Endometrial microvascular endothelial cells (primary cell): Measurements from ENCODE around the gene ATP8A1. TPM values are rescaled to one million over a fixed set of nuclear protein-coding genes. Genes with fewer than 3 reads are reported as not detected.
"Not testable (repeated sequence)": the region's sequence is repeated elsewhere in the genome, so short reads cannot be mapped to it uniquely, and the experiment has no call there.

Experiments used
- in situ Hi-C: cut with HindIII; loops from 2 replicates; pipeline ENCODE4 v1.10.0; 2017; ENCODE audit warnings: low sequenced_read_pairs, low pct_unique_long_range_greater_than_20kb; ENCODE audit errors: inconsistent ontology term
- total RNA-seq: library from RNA; depleted of rRNA; stranded (reverse); fragments of >200 nt; gene quantifications from one replicate; pipeline ENCODE4 v1.2.3, GENCODE V29; 2015; ENCODE audit errors: inconsistent ontology term

ATP8A1 gene
- total RNA-seq, 1 donor from 2014 or later: 0.37 TPM

- in situ Hi-C loops: no loop called here
These were observed 3.0 kb downstream of the ATP8A1 start for GRCh38 chr4:42653626-42654560.

- in situ Hi-C loops: not testable (repeated sequence)
These were observed 4.2 kb downstream of the ATP8A1 start for GRCh38 chr4:42652529-42653231.

DNA sequence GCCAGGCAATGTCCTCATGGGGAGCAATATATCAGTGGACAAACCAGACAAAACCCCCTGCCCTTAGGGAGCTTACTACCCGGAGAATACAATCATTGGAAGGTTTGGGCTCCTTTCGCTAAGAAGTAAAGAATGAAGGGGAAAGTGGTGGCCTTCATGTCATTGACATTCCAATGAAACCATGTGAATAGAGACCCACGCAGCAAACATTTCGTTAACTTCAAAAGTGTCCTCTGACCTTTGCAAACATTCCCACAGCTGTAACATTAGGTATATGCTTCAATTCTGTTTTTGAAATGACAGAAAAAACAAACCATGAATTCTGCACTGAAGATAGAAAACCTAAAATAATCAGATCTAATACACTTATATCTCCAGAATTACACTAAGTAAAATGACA, 7.0 kb downstream of the ATP8A1 start:
- in situ Hi-C loops: no loop called here

- in situ Hi-C loops: no loop called here
These were observed 9.8 kb downstream of the ATP8A1 start for GRCh38 chr4:42646999-42647541.

DNA sequence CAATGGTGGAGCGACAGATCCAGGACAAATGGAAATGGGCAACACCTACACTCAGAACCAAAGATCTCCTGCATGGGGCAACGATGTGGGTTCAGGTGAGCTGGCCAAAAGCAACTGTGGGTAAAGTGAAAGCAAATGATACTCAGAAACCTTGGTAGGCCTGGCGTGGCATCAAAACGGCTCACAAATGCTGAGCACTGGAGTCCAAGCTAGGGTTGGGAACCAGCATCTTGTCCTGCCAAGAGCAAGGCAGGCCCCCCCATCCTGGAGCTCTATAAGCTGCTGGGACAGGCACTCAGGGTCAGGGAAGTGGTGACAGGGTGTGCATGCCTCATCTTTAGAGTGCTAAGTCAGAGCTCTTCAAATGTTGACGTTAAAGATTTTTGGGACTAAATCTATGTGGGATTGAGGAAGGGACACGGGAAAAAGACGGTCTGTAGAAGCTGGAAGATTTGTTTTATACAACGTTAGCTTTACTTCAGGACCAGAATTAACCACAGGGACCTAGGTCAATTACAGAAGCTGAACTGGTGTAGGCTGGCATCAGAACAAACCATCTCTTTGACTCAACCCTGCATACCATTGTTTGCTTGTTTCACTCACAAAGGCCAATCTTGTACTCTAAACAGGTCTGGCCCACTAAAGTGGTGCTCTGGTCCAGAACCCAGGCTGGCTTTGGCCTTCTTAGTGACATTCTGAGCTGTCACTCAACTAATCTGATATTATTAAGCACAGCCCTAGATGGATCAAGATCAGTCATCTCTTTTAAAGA, 10.7 kb downstream of the ATP8A1 start:
- in situ Hi-C loops: no loop called here

GRCh38 chr4:42644897-42645296, 12.0 kb downstream of the ATP8A1 start:
- in situ Hi-C loops: no loop called here

DNA sequence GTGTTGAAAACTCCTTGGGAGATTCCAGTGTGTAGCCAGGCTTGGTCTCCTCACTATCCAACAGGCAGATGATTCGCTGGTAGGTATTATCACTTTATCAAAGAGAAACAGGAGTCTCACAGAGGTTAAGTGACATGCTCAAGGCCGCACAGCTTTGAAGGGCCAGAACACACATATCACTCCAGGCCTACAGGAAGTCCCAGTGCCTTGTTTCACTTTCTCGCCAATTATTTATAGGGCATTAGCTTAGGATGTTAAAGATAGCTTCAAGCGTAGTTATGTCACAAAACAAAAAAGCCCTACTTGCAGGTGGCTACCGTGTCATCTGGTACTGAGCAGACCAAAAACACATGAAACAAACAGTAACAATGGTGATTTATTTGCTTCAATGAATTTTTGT, 13.2 kb downstream of the ATP8A1 start:
- in situ Hi-C loops: no loop called here

DNA sequence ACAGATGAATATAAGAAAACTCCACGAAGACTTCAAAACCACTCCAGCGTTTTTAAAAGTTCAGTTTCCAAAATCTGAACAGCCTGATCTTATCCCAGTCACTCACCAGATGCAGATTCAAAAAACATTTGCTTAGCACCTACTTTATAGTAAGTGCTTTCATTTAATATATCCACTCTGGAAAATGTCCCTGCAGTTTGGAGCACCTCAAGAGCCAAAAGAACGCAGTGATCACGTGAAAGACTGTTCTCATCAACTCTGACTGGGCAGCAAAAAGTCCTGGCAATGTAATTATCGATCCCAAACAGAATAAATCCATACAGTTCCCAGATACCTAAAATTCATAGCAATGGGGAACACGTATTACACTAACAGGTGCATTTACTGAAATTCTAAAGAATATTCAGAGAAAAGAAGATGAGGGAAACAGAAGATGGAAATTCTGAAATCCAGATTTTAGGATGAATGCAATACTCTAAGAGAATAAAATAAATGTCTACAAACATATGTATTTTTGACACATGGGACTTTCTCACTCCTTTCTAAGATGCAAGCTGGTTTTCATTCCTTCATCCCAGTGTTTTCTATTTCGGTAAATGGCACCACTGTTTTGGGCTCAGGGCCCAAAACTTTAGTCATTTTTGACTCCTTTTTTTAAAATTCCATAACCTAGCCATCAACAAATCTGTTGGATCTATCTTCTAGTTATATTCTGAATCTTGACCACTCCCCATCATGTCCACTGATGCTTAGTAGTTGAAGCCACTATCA, 13.9 kb downstream of the ATP8A1 start:
- in situ Hi-C loops: no loop called here

GRCh38 chr4:42642101-42642797, 14.7 kb downstream of the ATP8A1 start:
- in situ Hi-C loops: no loop called here

DNA sequence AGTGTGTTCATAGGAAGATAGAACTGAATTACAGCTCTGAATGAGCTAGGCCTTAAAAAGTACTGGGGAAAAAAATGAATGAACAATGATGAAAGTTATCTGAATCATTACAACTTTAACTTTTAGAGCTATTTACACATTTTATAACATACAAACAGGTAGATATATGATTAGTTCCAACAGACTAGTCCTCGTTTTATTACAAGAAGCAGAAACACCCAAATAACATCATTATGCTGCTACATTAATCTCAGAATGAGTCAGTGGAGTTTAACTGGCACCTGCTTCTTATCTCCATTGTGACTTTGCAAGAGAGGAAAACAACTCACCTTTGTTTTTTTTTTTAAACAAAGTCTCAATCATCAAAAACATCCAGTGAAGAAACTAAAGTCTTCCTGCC, 15.2 kb downstream of the ATP8A1 start:
- in situ Hi-C loops: no loop called here

GRCh38 chr4:42641161-42641560, 15.7 kb downstream of the ATP8A1 start:
- in situ Hi-C loops: no loop called here

DNA sequence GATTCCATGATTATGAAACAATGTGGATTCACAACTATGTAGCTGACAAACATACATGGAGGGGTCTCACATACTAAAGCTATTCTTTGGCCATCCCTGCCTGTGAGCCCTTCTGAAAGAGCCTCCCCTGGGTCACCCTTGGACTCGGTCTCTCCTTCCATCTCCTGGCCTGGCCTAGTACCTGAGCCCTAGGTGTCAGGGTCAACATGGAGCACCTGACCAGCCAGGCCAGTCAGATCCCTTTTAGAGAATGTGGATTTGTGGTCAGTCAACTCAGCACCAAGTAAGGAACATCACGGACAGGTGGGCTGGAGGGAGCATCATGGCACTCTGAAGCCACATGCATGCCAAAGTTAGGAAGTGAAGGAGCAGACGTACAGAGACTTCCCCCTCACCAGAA, 16.3 kb downstream of the ATP8A1 start:
- in situ Hi-C loops: no loop called here

- in situ Hi-C loops: no loop called here
These were observed 17.9 kb downstream of the ATP8A1 start for GRCh38 chr4:42638993-42639392.

DNA sequence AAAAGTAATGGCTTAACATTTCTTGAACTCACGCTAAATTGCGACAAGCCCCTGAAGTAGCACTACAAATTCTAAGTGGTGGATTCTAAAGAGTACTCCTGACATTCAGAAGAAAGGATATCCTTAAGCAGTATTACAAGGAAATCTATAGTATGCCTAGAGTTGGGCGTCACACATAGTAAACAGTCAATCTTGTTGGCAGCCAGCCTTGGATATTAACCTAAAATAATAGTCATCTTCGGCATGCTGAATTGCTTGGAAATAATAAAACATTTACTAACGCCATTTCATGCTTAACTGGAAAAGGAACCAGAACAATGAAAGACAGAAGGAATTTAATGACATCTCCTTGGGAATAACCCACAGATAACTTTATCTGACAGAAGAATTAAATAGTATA, 18.6 kb downstream of the ATP8A1 start:
- in situ Hi-C loops: no loop called here

GRCh38 chr4:42637867-42638266, 19.0 kb downstream of the ATP8A1 start:
- in situ Hi-C loops: no loop called here

DNA sequence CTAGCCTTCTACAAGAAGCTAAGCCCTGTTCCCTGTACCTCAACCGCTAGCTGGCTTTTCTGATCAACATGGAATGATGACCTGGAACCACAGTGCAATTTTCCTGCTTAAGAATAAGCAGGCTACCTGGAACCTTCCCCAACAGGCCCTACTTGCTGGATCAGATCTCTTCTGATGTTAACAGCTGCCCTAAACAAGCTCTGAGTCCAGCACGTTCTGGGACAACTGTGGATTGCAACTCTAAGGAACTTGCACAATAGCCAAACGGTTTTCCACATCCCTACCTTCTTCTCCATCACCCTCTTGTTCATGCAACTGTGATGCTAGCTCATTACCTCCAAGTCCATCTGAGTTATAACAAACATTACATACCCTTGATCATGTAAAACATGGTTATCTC, 19.8 kb downstream of the ATP8A1 start:
- in situ Hi-C loops: no loop called here

DNA sequence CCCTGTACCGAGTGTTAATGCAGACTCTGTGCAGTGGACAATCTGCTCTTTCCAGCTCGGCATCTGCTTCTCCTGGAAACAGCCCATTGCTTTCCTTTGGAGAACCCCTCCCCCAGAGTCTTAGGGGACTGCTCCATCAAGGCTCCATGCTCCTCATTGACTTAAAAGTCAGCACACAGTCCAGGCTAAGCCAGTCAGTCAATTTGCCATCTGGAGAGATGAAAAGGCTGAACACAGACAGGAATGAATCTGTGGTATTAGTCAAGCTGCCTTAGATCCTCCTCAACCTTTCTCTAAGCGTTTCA, 20.3 kb downstream of the ATP8A1 start:
- in situ Hi-C loops: no loop called here
